Upper lobe of left lung (tissue), 6 donors: ENCODE results near the gene EXOC6B. TPM values are rescaled to one million over a fixed set of nuclear protein-coding genes. Genes with fewer than 3 reads are reported as not detected.

Experiments used
- ATAC-seq, 2 donors: fragments of 200-7000 bp; cut with Tn5 transposase; one replicate each; pipeline ENCODE4 v1.9.1; 2022; ENCODE audit warnings: mild to moderate bottlenecking in 2 of 2, moderate library complexity in 2 of 2; ENCODE audit not compliant: low FRiP score in 2 of 2
- DNase-seq, 2 donors: peaks; one replicate each; pipeline ENCODE4 v3.0.0-alpha.2; 2019 to 2020
- H3K27ac ChIP-seq, 4 donors: fragments of 200-600 bp; sonication (generic); one replicate each; pipeline ENCODE4 v1.5.1; 2016 to 2019
- H3K27me3 ChIP-seq, 4 donors: fragments of 200-600 bp; sonication (generic); one replicate each; pipeline ENCODE4 v1.5.1; 2017 to 2019
- H3K36me3 ChIP-seq, 4 donors: fragments of 200-600 bp; sonication (generic); one replicate each; pipeline ENCODE4 v1.5.1; 2016 to 2019
- H3K4me1 ChIP-seq, 4 donors: fragments of 200-600 bp; sonication (generic); one replicate each; pipeline ENCODE4 v1.5.1; 2018 to 2019
- H3K4me3 ChIP-seq, 4 donors: fragments of 200-600 bp; sonication (generic); one replicate each; pipeline ENCODE4 v1.5.1; 2017 to 2019; ENCODE audit warnings: mild to moderate bottlenecking in 2 of 4, moderate library complexity in 1 of 4
- H3K9me3 ChIP-seq, 4 donors: fragments of 200-600 bp; sonication (generic); one replicate each; pipeline ENCODE4 v1.5.1; 2018 to 2019
- CTCF ChIP-seq, 6 experiments: fragments of 450-650 bp in 4 of 6; fragments of 200-600 bp in 2 of 6; sonication (generic) in 2 of 6; IDR thresholded peaks; one replicate each; pipeline ENCODE4 v1.5.1; 2016 to 2019; ENCODE audit warnings: antibody characterized with exemption in 6 of 6
- EP300 ChIP-seq, 4 donors: sonication (generic); formaldehyde crosslinking; IDR thresholded peaks; one replicate each; pipeline ENCODE4 v1.5.1; 2017; ENCODE audit warnings: antibody characterized with exemption in 4 of 4, control low read depth in 2 of 4
- POLR2A ChIP-seq, 4 donors: fragments of 450-650 bp; IDR thresholded peaks; one replicate each; pipeline ENCODE4 v1.5.1; 2016 to 2017; ENCODE audit warnings: antibody characterized with exemption in 4 of 4, mild to moderate bottlenecking in 2 of 4
- POLR2AphosphoS5 ChIP-seq, 2 donors: sonication (generic); formaldehyde crosslinking; IDR thresholded peaks; one replicate each; pipeline ENCODE4 v1.5.1; 2017; ENCODE audit warnings: antibody characterized with exemption in 2 of 2
- WGBS, 2 donors: methylation state at CpG; one replicate each; pipeline ENCODE4 v1.1.5; 2017 to 2018; 5-methylcytosine and 5-hydroxymethylcytosine counted together
- total RNA-seq, 6 donors: library from RNA; depleted of rRNA in 4 of 6; stranded (reverse); fragments of >200 nt in 4 of 6; gene quantifications; one replicate each; pipeline versions ENCODE4 v1.1.0 to v1.2.1, GENCODE V29; 2016 to 2021
- donor health status: DM: no; HTN: no; CAD: no; lungs with moderate emphysema.
- donor health status: DM: no; HTN: yes; CAD: no; lungs with severe emphysema.

EXOC6B gene
- total RNA-seq, 6 donors from 2014 or later: 11.0 to 56.6 (median 24.0) TPM

GRCh38 chr2:72137498-72138010, 688.3 kb downstream of the EXOC6B start:
- H3K4me1 ChIP-seq: peaks cover 3 to 14% (median 10%) of the 10 kb centered on the region in 4 donors
- no peaks in the 10 kb centered on the region for H3K36me3 ChIP-seq
- H3K27ac ChIP-seq: no peak overlapping the region
- no peak overlapping the region for H3K4me3 ChIP-seq
- peak in 1 of 2 donors; percentile 60 for DNase-seq
- TF ChIP-seq EP300 (IDR thresholded peaks at IDR 0.05) (no peak), CTCF (IDR thresholded peaks at IDR 0.05) (peak; percentile 79 to 94 (median 85))
- no peaks in the 10 kb centered on the region for H3K27me3 ChIP-seq
- peak; percentile 35 to 70 for ATAC-seq
- WGBS, 2 donors: 19 to 20% methylated on average over 3 to 10 of the region's 10 CpGs
- no peaks in the 10 kb centered on the region for H3K9me3 ChIP-seq

GRCh38 chr2:72136933-72137497, 688.8 kb downstream of the EXOC6B start:
- H3K4me1 ChIP-seq: peaks cover 3 to 11% (median 8%) of the 10 kb centered on the region in 4 donors
- TF ChIP-seq POLR2AphosphoS5 (IDR thresholded peaks at IDR 0.05) (no peak), EP300 (IDR thresholded peaks at IDR 0.05) (no peak), CTCF (IDR thresholded peaks at IDR 0.05) (no peak), POLR2A (IDR thresholded peaks at IDR 0.05) (no peak)
- WGBS, 2 donors: 68 to 85% methylated on average over 4 to 7 of the region's 7 CpGs
- no peak for ATAC-seq
- no peaks in the 10 kb centered on the region for H3K9me3 ChIP-seq
- H3K4me3 ChIP-seq: no peak overlapping the region
- no peak overlapping the region for H3K27ac ChIP-seq
- peak in 1 of 2 donors; percentile 62 for DNase-seq
- H3K27me3 ChIP-seq: no peaks in the 10 kb centered on the region
- H3K36me3 ChIP-seq: no peaks in the 10 kb centered on the region

- no peaks in the 10 kb centered on the region for H3K36me3 ChIP-seq
- H3K4me3 ChIP-seq: no peak overlapping the region
- 84 to 90% methylated on average over 9 to 10 of the region's 10 CpGs for WGBS, 2 donors
- H3K9me3 ChIP-seq: no peaks in the 10 kb centered on the region
- H3K27me3 ChIP-seq: no peaks in the 10 kb centered on the region
- TF ChIP-seq POLR2A (IDR thresholded peaks at IDR 0.05) (no peak), CTCF (IDR thresholded peaks at IDR 0.05) (no peak), EP300 (IDR thresholded peaks at IDR 0.05) (no peak), POLR2AphosphoS5 (IDR thresholded peaks at IDR 0.05) (no peak)
- peaks cover 3 to 11% (median 8%) of the 10 kb centered on the region in 4 donors for H3K4me1 ChIP-seq
- ATAC-seq (no peak), DNase-seq (no peak)
- H3K27ac ChIP-seq: no peak overlapping the region
Measured at GRCh38 chr2:72136331-72136730, 689.5 kb downstream of the EXOC6B start.

GRCh38 chr2:72135921-72136320, 689.9 kb downstream of the EXOC6B start:
- Histone ChIP-seq H3K9me3 (no peaks in the 10 kb centered on the region), H3K27me3 (no peaks in the 10 kb centered on the region), H3K4me3 (no peak overlapping the region), H3K27ac (no peak overlapping the region), H3K4me1 (peaks cover 3 to 11% (median 8%) of the 10 kb centered on the region in 4 donors), H3K36me3 (no peaks in the 10 kb centered on the region)
- no peak for TF ChIP-seq CTCF (IDR thresholded peaks at IDR 0.05)
- no peak for TF ChIP-seq POLR2A (IDR thresholded peaks at IDR 0.05)
- no peak for TF ChIP-seq POLR2AphosphoS5 (IDR thresholded peaks at IDR 0.05)
- TF ChIP-seq EP300 (IDR thresholded peaks at IDR 0.05): no peak
- ATAC-seq (no peak), DNase-seq (no peak)
- WGBS, 2 donors: 88 to 91% methylated on average over 7 to 8 of the region's 8 CpGs
